Stimulated activated CD4-positive, alpha-beta T cell treated with anti-CD3 and anti-CD28 coated beads, Interleukin-15, amount 100 ng/mL, for 48 hours (primary cell): Measurements from ENCODE around the gene HSPA2.
"Not testable (repeated sequence)": the region's sequence is repeated elsewhere in the genome, so short reads cannot be mapped to it uniquely, and the experiment has no call there.

ENCODE experiments used
- DNase-seq, 2 donors: peaks; one replicate each; pipeline ENCODE4 v3.0.0-alpha.2; 2020; ENCODE audit warnings: low read depth in 2 of 2

The HSPA2 gene

GRCh38 chr14:64562436-64562835 lies 21.9 kb downstream of the HSPA2 start:
- DNase-seq = no peak

GRCh38 chr14:64563696-64564095 lies 23.2 kb downstream of the HSPA2 start:
- DNase-seq = no peak

- DNase-seq = no peak
Measured at GRCh38 chr14:64566651-64567122, 26.1 kb downstream of the HSPA2 start.

- DNase-seq = no peak
Measured at GRCh38 chr14:64569138-64569631, 28.6 kb downstream of the HSPA2 start.

DNA sequence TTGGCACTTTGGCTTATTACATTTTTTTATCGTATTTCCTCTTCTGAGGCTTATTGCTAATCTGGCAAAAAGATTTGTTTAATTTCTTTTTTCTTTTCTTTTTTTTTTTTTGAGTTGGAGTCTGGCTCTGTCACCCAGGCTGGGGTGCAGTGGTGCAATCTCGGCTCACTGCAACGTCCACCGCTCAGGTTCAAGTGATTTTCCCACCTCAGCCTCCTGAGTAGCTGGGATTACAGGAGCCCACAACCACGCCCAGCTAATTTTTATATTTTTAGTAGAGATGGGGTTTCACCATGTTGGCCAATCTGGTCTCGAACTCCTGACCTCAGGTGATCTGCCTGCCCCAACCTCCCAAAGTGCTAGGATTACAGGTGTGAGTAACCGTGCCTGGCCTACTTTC lies 29.1 kb downstream of the HSPA2 start:
- not testable (repeated sequence) for DNase-seq

GRCh38 chr14:64572386-64573104 lies 32.0 kb downstream of the HSPA2 start:
- no peak for DNase-seq

GRCh38 chr14:64573109-64573508 lies 32.6 kb downstream of the HSPA2 start:
- DNase-seq = no peak

DNA sequence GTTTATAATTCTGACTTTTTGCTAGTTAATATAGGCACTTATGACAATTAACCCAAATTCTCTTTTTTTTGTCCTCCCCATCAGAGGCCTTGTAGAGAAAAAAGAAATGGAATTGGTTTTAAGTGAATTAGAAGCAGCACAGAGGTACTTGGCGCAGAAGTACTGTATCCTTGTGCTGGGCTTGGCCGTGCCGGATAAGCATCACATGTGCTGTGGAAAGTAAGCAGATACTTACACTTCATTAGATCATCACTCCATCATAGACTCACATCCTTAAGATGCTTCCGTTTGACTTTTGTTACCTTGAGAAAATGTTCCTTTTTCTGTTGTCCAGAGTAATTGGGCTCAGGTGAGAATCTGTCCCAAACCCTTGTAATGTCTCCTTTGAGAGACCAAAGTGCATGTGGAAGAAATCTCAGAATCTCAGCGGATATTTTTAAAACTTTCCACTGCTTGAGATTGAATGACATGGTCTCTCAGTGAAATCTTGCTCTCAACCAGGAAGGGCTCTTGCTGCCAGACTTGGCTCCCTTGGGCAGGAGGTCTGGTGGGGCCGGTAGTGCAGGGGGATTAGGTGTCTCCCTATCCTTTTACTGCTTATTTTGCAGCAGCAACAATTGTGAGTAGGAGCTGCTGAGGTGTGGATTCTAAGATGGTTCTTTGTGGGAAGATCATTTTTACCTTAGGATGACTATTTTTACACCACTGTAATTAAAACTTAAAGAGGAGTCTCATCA lies 34.0 kb downstream of the HSPA2 start:
- DNase-seq = no peak

GRCh38 chr14:64577211-64577610 lies 36.7 kb downstream of the HSPA2 start:
- DNase-seq = no peak

DNA sequence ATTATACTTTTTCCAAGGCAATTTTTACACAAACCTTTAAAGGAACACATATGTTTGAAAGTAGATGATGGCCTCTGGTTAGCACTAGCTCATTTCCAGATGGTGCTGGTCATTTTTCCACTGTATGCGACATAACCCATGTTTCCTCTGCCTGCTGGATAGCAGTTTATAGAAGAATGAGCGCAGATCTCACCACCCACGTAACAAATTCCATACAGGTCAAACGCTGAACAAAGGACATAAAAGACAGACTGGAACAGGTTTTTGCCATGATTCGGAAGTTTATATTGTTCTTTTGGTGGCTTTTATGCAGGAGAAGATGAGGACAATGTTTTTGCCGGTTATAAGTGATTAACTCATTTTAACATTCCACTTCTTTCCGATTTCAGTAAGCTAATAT lies 39.9 kb downstream of the HSPA2 start:
- DNase-seq = no peak

DNA sequence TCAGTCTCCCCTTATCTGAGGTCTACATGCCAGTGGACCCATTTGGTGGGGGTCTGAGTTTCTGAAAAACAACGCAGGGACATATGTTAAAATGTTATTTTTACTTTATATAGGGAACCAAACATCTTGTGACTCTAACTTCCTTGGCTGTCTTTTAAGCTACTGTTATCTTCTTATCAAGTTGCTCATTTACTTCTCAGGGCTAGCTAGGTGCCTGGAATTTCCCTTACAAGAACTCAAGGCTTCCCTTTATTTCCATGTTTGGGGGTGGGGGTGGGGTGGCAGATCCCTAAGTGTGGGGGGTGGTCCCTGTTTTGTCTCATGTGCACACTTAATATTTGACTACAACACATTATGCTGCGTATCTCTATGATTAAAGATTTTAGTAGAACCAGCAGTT lies 40.8 kb downstream of the HSPA2 start:
- no peak for DNase-seq

GRCh38 chr14:64581817-64582216 lies 41.3 kb downstream of the HSPA2 start:
- DNase-seq = no peak

- DNase-seq = no peak
Measured at GRCh38 chr14:64584190-64584589, 43.6 kb downstream of the HSPA2 start.

DNA sequence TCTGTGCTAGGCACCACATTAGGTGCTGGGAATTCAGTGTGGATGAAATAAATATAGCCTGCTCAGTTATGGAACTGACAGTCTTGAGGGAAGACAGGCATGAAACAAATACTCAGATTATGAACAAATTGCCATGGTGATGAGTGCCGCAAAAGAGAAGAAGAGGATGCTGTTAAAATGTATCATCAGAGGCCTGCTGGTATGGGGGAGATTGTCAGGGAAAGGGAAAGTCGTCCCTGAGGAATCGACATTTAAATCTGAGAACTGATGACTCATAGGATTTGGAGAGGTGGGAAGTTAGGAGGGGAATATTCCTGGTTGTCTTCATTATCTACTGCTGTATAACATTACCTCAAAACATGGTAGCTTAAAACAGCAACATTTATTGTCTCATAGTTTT lies 51.3 kb downstream of the HSPA2 start:
- no peak for DNase-seq
